ENCODE data around the gene YDJC.
"Not testable (repeated sequence)": the region's sequence is repeated elsewhere in the genome, so short reads cannot be mapped to it uniquely, and the experiment has no call there.

The YDJC gene

DNA sequence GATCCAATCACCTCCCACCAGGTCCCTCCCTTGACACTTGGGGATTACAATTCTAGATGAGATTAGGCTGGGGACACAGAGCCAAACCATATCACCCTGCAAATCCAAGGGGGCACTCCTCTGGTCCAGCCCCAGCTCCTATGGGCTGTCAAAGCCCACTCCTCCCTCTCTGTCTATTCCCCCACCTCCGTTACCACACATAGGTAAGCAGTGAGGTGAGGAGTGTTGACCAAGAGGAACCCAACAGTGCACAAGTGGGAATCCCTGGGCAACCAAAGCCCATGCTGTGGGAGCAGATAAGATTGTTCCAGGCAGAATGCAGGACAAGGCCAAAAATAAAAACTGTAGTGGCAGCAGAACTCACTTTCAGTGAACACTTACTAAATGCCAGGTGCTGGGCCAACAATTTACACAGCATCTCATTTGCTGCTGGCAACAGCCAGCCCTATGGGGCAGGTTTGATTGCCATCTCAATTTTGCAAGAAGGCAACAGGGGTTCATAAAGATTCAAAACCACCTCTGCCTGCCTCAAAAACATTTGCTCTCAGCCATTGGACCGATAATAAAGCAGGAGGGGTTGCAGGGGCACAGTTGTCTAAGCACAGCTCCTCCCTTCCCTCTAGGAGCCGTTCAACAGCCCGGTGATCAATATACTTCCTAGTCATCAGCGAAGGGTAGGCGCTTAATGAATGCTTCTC, 21.1 kb upstream of the YDJC start:
- no peak for DNase-seq

DNA sequence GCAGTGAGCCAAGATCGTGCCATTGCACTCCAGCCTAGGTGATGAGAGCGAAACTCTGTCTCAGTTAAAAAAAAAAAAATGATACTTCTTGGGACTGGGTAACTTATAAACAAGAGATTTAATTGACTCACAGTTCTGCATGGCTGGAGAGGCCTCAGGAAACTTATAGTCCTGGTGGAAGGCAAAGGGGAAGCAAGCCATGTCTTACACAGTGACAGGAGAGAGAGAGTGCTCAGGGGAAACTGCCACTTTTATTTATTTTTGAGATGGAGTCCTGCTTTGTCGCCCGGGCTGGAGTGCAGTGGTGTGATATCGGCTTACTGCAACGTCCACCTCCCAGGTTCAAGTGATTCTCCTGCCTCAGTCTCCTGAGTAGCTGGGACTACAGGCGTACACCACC, 20.5 kb upstream of the YDJC start:
- DNase-seq = no peak

DNA sequence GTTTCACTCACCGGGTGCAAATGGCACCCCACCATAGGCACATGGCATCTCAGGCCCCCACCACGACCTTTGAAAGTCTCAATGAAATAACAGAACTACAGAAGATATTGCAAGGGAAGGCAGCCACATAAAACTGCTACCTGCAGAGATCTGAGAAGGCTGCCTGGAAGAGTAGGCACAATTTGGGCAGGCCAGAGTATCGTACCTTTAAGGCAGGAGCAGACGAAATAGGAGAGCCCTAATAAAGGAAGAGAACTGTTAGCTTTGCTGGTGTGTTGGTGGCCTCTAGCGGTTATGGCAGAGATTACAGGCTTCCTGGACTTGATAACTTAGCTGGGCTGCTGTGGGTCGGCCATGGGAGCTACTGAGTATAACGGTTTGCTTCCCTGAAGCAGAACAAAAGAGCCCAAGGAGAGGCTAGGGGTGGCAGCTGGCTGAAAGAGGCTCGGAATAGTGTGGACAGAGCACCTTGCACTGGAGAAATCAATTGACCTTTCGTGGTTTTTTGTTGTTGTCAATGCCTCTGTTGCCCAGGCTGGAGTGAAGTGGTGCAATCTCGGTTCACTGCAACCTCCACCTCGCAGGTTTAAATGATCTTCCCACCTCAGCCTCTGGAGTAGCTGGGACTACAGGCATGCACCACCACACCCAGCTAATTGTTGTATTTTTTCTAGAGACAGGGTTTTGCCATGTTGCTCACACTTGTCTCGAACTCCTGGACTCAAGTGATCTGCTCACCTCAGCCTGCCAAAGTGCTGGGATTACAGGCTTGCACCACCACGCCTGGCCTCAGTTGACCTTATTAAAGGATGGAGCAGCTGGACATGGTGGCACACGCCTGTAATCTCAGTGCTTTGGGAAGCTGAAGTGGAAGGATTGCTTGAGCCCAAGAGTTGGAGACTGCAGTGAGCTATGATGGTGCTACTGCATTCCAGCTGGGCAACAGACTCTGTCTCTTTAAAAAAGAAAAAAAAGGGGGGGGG, 17.1 kb upstream of the YDJC start:
- DNase-seq = peak; percentile 80

DNA sequence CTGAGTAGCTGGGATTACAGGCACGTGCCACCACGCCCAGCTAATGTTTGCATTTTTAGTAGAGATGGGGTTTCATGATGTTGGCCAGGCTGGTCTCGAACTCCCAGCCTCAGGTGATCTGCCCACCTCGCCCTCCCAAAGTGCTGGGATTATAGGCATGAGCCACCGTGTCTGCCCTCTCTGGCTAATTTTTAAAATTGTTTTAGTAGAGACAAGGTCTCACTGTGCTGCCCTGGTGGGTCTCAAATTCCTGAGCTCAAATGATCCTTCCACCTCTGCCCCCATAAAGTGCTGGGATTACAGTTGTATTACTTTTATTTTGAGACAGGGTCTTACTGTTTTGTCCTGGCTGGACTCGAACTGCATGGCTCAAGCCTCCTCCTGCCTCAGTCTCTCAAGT, 15.7 kb upstream of the YDJC start:
- not testable (repeated sequence) for DNase-seq

DNA sequence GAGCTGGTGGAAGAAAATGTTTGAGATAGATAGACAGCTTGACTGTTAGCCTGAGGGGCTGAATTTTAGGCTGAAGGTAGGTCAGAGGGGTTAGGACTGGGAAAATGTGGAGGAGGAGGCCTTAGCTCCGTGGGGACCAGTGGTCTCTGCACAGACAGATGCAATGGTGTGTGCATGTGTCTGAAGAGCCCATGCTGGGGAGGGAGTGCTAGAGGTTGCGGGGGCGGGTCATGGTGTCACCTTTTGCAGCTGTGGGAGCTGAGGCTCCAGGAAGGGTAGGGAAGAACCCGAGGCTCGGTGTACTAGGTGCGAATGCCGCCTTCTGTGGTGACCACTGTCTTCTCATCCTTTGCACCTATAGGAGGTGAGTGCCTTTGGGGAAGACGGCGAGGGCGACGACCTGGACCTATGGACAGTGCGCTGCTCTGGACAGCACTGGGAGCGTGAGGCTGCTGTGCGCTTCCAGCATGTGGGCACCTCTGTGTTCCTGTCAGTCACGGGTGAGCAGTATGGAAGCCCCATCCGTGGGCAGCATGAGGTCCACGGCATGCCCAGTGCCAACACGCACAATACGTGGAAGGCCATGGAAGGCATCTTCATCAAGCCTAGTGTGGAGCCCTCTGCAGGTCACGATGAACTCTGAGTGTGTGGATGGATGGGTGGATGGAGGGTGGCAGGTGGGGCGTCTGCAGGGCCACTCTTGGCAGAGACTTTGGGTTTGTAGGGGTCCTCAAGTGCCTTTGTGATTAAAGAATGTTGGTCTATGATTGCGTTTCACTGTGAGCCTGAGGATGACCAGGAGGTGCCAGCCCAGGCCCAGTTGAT, 13.9 kb upstream of the YDJC start:
- DNase-seq = no peak

DNA sequence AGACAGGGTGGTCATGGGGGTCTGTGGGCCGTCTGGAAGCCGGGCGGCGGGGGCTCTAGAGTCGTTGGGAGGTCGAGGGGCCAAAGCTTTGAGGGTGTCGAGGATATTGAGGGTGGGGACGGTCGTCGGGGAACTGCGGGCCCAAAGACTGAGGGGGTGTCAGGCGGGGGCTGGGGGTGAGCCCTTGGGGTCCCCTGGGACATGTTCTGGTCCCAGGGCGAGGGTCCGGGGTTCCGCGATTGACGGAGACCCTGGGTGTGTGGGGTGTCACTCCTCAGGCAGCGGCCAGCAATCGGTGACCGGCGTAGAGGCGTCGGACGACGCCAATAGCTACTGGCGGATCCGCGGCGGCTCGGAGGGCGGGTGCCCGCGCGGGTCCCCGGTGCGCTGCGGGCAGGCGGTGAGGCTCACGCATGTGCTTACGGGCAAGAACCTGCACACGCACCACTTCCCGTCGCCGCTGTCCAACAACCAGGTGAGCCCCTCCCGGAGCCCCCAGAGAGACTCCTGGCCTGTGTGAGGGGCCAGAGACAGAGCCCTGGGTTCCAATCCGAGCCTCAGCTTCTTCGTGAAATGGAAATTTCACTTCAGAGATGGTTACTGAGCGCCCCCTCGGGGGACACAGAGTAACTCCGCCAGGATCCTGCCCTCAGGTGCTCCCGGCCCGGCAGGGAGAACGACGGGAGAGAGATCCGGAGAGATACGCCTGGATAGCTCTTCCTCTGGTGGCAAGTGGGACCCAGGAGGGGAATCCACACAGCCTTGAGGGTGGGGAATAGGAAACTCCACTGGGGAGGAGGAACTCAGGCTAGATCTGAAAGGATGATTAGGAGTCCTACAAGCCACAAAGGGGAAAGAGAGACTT, 13.0 kb upstream of the YDJC start:
- DNase-seq = peak; percentile 44

DNA sequence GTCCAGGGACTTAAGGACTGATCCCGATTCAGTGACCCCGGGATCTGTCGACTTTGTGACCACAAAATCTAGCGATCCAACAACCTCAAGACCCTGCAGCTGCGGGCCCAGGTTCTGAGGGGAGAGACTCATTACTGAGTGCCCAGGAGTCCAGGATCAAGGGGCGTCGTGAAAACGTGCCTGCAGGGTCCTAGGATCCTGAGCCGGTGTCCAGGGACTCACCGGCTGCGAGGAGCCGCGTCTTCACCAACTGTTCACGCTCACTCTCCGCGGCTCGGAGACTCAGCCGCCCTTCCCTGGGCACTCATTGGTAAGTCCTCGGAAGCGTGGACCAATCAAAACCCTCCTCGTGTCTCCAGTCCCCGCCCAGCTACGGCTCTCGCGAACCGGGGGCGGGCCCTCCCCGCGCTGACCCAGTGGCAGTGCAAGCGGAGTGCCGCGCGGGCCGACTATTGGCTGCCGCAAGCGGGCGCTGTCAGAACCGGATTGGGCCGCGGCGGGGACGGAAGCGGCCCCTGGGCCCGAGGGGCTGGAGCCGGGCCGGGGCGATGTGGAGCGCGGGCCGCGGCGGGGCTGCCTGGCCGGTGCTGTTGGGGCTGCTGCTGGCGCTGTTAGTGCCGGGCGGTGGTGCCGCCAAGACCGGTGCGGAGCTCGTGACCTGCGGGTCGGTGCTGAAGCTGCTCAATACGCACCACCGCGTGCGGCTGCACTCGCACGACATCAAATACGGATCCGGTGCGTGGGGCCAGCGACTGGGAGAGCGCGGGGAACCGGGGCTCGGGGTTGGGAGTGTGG, 12.2 kb upstream of the YDJC start, which contains the start of gene SDF2L1:
Gene SDF2L1 (plus strand): TSS at position 514 of the 795 bp plus-strand sequence. CDS start 35 bp downstream, at position 549.
- DNase-seq = peak; percentile 99

DNA sequence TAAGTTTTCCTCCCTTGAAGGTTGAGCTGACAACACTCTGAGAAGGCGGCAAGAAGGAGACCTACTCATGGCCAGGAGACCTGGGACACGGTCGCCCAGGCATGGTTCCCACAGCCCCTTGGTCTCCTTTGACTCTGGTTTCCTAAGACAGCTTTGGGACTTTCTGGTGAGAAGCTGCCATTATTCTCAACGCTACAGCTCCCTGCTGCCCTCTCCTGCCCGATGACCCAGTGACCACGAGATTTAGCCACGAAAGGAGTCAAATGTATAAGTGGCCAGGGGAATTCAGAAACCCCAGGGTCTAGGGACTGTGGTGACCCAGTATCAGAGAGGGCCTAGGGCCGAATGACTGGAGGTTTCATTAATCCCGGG, 11.6 kb upstream of the YDJC start:
- no peak for DNase-seq

DNA sequence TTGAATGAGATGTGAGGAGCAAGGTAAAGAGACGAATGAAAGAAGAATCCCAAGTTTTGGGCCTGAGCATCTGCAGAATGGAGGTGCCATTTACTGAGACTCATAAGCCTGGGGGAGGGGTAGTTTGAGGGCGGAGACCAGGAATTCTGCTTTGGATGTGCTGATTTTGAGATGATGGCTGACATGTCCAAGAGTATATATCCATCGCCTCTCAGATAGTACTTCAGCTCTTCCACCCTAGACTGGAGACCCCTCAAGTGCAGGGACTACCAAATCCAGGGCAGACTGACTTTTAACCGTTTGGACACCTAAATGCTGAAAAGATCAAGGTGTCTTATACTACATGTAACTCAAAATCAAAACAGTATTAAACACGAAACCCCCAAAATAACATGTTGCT, 11.0 kb upstream of the YDJC start:
- DNase-seq = no peak

DNA sequence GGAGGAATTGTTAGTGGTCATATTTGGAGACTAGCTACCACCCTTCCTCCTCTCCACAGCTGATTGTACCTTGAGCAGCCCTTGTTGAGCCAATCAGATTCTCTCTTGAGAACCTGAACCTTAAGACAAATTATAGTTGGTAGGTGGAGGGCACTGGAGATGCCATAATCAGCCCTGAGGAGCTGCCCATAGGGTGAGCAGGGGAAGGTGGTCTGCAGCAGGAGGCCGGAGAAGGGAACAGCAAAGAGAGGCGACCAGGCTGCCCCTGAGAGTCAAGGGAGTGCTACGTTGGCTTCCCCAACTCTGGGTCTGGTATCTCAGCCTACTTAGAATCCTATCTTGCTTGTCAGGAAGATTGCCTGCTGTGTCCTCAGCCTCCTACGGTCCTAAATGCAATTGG, 9.5 kb upstream of the YDJC start:
- no peak for DNase-seq

DNA sequence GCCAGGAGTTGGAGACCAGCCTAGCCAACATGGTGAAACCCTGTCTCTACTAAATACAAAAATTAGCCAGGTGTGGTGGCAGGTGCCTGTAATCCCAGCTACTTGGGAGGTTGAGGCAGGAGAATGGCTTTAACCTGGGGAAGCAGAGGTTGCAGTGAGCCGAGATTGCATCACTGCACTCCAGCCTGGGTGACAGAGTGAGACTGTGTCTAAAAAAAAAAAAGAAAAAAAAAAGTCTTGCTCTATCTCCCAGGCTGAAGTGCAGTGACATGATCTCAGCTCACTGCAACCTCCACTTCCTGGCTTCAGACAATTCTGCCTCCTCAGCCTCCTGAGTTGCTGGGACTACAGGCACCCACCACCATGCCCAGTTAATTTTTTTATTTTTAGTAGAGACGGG, 7.6 kb upstream of the YDJC start:
- not testable (repeated sequence) for DNase-seq

DNA sequence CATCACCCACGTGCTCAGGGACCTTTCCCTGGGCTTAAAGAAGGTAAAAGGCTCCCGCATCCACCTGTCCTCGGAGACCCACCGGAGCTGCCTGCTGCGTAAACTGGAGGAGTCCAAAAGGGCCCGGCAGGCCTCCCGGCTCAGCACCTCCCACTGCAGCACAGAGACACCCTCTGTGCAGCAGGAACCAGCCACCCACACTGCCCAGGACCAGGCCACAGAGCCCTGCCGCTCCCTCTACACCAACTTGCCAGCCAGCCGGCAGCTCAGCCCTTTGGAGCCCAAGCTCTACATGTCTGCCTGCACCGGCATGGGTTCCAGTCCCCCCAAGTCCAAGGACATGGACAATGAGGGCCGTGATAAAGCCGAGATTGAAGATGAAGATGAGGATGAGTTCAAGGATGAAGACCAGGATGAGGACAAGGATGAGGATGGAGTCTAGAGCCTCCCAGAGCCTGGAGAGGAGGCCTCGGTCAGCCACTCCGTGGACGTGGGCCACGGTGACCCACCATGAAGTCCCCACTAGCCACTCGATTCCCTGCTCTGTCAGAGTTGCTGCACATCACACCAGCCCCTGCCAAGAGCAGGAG, 6.9 kb upstream of the YDJC start:
- DNase-seq = no peak

DNA sequence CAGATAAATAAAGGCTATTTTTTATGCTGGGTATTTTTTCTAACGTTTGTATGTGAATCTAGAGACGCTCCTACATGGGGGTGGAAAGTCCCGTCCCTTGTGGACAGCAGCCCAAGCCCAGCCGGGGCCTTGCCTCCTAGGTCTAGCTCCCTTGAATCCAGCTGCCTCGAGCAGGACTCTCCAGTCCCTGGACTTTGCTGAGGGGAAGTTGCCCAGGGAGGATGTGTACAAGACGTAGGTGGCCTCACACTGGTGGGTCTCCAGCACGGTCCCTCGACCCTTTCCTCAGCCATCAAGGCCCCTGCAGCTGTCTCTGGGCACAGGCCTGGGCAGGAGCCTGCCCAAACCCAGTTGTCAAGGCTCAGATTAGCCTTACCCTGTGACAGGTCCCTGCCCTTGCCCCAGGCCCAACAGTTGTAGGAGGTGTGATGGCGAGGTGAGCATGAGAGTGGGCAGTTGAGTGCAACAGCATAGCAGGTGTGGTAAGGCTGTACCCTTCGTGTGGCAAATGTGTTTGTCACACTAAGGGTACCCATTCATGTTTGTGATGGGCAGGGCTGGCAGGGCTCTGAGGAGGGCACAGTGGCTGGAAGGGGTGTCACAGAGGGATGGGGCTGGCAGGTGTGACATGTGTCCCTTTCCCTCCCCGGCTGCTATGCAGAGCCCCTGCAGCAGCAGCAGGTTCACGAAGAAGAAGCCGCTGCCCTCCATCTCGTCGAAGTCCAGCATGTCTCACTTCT, 6.1 kb upstream of the YDJC start:
- no peak for DNase-seq

DNA sequence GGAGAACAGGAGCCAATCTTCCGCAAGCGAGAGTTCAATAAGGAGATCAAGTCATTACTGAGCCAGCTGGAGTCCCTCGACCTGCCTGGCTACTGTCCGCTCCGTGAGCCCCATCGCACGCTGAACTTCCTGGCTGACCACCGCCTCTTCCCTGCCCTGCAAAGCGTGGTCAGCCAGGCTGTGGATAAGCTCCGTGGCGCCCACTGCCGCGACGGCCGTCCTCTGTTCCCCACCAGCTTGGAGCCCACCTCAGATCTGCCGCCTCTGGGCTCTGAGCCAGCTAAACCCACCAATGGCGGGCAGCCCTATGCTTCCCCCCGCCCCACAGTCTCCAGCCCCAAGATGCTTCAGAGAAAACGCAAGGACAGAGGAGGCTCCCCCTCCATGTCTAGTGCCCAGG, 5.0 kb upstream of the YDJC start:
- no peak for DNase-seq

DNA sequence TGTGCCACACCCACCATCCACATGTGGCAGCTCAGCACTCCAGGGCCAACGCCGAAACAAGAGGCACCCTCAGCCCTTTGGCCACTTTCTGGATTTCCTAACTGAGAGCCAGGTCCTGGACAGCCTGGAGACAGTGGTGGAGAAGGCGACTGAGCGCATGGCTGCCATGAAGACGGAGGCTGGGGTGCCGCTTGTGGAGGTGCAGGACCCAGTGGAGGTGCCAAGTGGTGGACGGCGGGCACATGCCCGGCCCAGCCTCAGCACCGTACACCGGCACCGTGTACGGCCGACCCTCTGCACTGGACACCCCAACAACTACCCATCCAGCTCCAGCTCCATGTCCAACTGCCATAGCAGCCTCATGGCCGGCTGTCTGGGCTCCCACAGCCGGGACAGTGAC, 4.3 kb upstream of the YDJC start:
- DNase-seq = no peak

DNA sequence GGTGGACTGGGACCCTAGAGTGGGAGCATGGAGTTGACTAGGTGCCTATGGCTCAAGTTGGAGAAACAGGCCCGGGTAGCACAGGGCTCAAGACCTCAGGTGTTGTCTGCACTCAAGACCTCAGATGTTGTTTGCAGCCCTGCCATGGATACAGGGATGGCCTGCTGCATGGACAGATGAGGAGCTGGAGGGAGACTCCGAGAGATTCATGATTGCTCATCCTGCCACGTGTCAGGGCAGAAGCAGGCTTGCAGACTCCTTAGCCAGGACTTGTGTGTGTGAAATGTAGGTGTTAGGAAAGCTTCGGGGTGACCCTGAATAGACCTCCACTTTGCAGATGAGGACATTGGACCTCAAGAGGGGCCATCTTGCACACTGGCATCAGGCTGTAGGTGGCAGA, 3.7 kb upstream of the YDJC start:
- no peak for DNase-seq

DNA sequence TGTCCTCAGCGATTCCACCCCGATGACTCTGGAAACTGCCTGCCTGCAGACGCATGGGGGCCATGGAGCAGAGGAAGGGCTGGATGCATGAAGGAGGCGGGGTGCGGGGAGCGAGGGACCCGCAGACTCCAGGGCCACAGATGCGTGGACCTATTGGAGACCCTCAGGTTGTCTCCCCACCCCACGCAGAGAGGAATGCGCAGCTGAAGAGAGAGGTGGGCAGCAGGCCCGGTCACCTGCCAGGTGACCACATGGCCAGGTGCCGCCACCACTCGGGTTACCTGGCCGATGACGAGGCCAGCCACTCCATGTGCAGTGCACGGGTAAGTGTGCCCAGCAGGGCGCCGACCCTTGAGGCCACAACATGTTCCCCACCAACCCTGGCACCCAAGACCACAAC, 3.1 kb upstream of the YDJC start:
- DNase-seq = no peak

DNA sequence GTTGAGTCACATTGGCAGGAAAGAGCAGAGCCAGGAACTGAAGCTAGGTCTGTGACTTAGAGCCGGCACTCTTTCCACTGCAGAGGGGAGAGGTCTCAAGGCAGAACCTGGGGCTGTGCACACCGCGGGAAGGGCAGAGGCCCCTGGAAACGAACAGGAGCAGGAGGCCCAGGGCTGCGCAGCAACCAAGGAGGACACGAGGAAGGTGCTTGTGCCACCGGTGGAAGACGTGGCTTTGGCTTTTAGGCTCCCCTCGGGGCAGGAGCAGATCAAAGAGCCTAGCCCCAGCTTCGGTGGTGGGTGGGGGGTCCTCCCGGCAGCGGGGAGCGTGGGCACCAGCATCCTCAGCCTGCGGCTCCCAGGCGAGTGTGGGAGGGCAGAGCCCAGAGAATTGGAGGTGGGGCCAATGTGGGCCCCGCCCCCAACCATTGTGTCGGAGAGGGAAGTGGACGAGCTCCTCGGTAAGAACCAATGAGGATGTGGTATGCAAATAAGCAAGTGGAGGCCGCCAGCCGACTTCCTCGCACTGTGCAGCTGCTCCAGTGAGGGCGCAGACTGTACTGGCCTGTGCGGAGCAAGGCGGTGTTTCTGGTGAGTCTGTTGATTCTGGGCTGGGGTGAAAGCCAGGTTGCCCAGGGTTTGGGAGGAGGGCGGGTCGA, 2.5 kb upstream of the YDJC start, which contains the start of gene CCDC116:
Gene CCDC116 (plus strand): TSS at position 524 of the 659 bp plus-strand sequence. CDS start 422 bp downstream, outside the sequence.
- peak; percentile 69 for DNase-seq

DNA sequence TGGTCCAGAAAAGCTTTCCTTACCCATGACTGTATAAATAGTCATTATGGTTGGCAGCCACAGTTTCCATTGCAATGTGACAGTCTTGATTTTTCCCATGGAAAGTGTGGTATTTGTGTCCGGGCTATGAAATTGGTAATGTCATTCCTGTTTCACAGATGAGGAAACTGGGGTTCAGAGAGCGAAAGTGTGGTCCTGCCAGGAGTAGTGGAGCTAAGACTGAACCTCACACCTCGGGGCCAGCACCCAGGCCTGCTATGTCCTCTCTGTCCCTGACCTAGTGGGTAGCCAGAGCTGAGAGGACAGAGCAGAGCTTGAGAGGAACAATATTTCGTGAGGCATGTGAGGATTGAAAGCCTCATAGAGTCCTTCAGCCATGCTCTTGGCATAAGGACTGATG, 1.2 kb upstream of the YDJC start:
- no peak for DNase-seq

Data from CD4-positive, alpha-beta T cell treated with Interferon gamma for 1 hour (primary cell).